ENCODE results near the gene SCARB1.

Gene SCARB1

GRCh38 chr12:124774054-124774461 lies 89.6 kb downstream of the SCARB1 start:
- peak overlapping the region; percentile 79 for H3K4me3 Mint-ChIP-seq
- ATAC-seq (no peak), DNase-seq (peak; percentile 42 to 57)
- peak overlapping the region; percentile 84 to 88 for H3K27ac Mint-ChIP-seq
- H3K4me1 Mint-ChIP-seq, result peaks cover 63% of the 10 kb centered on the region
- H3K9me3 Mint-ChIP-seq, result peaks cover 5 to 16% of the 10 kb centered on the region in 2 donors
- peaks cover 39% of the 10 kb centered on the region for H3K27me3 Mint-ChIP-seq

- ATAC-seq (no peak), DNase-seq (no peak)
- Mint-ChIP-seq H3K27ac (peak overlapping the region in 1 of 2 donors; percentile 89), H3K27me3 (peaks cover 39% of the 10 kb centered on the region), H3K9me3 (peaks cover 5 to 16% of the 10 kb centered on the region in 2 donors), H3K4me1 (peaks cover 58% of the 10 kb centered on the region), H3K4me3 (peak overlapping the region; percentile 9 to 27)
Measured at GRCh38 chr12:124772289-124773170, 91.1 kb downstream of the SCARB1 start.

GRCh38 chr12:124771462-124772288 lies 92.0 kb downstream of the SCARB1 start:
- peak; percentile 81 for DNase-seq
- Mint-ChIP-seq H3K27ac (no peak overlapping the region), H3K4me1 (peaks cover 67% of the 10 kb centered on the region), H3K27me3 (peaks cover 39% of the 10 kb centered on the region), H3K9me3 (peaks cover 5 to 16% of the 10 kb centered on the region in 2 donors), H3K4me3 (peak overlapping the region in 1 of 2 donors; percentile 3)
- ATAC-seq, result no peak

GRCh38 chr12:124770728-124771127 lies 92.9 kb downstream of the SCARB1 start:
- Mint-ChIP-seq H3K9me3 (peaks cover 6 to 12% of the 10 kb centered on the region in 2 donors), H3K27me3 (peaks cover 39% of the 10 kb centered on the region), H3K27ac (no peak overlapping the region), H3K4me1 (peaks cover 63% of the 10 kb centered on the region), H3K4me3 (no peak overlapping the region)
- no peak for ATAC-seq
- DNase-seq, result no peak

- no peak for ATAC-seq
- Mint-ChIP-seq H3K9me3 (peaks cover 10 to 11% of the 10 kb centered on the region in 2 donors), H3K27me3 (peaks cover 39% of the 10 kb centered on the region), H3K4me1 (peaks cover 55% of the 10 kb centered on the region), H3K27ac (no peak overlapping the region), H3K4me3 (no peak overlapping the region)
- no peak for DNase-seq
Measured at GRCh38 chr12:124769881-124770512, 93.7 kb downstream of the SCARB1 start.

- Mint-ChIP-seq H3K27ac (no peak overlapping the region), H3K9me3 (peaks cover 8 to 17% of the 10 kb centered on the region in 2 donors), H3K4me3 (no peak overlapping the region), H3K27me3 (peaks cover 39% of the 10 kb centered on the region), H3K4me1 (peaks cover 49% of the 10 kb centered on the region)
- no peak for DNase-seq
- no peak for ATAC-seq
Measured at GRCh38 chr12:124769163-124769530, 94.5 kb downstream of the SCARB1 start.

GRCh38 chr12:124768452-124769162 lies 95.1 kb downstream of the SCARB1 start:
- no peak overlapping the region for H3K27ac Mint-ChIP-seq
- peaks cover 8 to 21% of the 10 kb centered on the region in 2 donors for H3K9me3 Mint-ChIP-seq
- peaks cover 46% of the 10 kb centered on the region for H3K4me1 Mint-ChIP-seq
- ATAC-seq, result no peak
- peaks cover 39% of the 10 kb centered on the region for H3K27me3 Mint-ChIP-seq
- DNase-seq, result no peak
- no peak overlapping the region for H3K4me3 Mint-ChIP-seq

GRCh38 chr12:124767066-124767821 lies 96.4 kb downstream of the SCARB1 start:
- Mint-ChIP-seq H3K27ac (peak overlapping the region in 1 of 2 donors; percentile 15), H3K4me3 (no peak overlapping the region)

GRCh38 chr12:124766727-124767065 lies 97.0 kb downstream of the SCARB1 start:
- peaks cover 25% of the 10 kb centered on the region for H3K27me3 Mint-ChIP-seq
- H3K4me3 Mint-ChIP-seq, result no peak overlapping the region
- ATAC-seq (peak; percentile 3), DNase-seq (no peak)
- peaks cover 8 to 27% of the 10 kb centered on the region in 2 donors for H3K9me3 Mint-ChIP-seq
- H3K27ac Mint-ChIP-seq, result no peak overlapping the region
- H3K4me1 Mint-ChIP-seq, result peaks cover 48% of the 10 kb centered on the region

More at GRCh38 chr12:124767066-124767821, 96.4 kb downstream of the SCARB1 start:
- Mint-ChIP-seq H3K27me3 (peaks cover 30% of the 10 kb centered on the region), H3K9me3 (peaks cover 8 to 26% of the 10 kb centered on the region in 2 donors), H3K4me1 (peaks cover 48% of the 10 kb centered on the region)
- DNase-seq (peak; percentile 85 to 87), ATAC-seq (peak; percentile 89)

GRCh38 chr12:124765581-124766489 lies 97.8 kb downstream of the SCARB1 start:
- peaks cover 8 to 27% of the 10 kb centered on the region in 2 donors for H3K9me3 Mint-ChIP-seq
- peak overlapping the region in 1 of 2 donors; percentile 34 for H3K27ac Mint-ChIP-seq
- H3K4me3 Mint-ChIP-seq, result no peak overlapping the region
- DNase-seq (no peak), ATAC-seq (no peak)
- H3K27me3 Mint-ChIP-seq, result peaks cover 18% of the 10 kb centered on the region
- H3K4me1 Mint-ChIP-seq, result peaks cover 50% of the 10 kb centered on the region

GRCh38 chr12:124764870-124765580 lies 98.6 kb downstream of the SCARB1 start:
- peaks cover 18% of the 10 kb centered on the region for H3K27me3 Mint-ChIP-seq
- no peak overlapping the region for H3K4me3 Mint-ChIP-seq
- H3K27ac Mint-ChIP-seq, result no peak overlapping the region
- ATAC-seq, result no peak
- no peak for DNase-seq
- peaks cover 8 to 27% of the 10 kb centered on the region in 2 donors for H3K9me3 Mint-ChIP-seq
- peaks cover 56% of the 10 kb centered on the region for H3K4me1 Mint-ChIP-seq

- Mint-ChIP-seq H3K4me1 (peaks cover 56% of the 10 kb centered on the region), H3K27me3 (peaks cover 18% of the 10 kb centered on the region), H3K9me3 (peaks cover 8 to 27% of the 10 kb centered on the region in 2 donors), H3K27ac (no peak overlapping the region), H3K4me3 (no peak overlapping the region)
- ATAC-seq (no peak), DNase-seq (peak in 1 of 2 donors; percentile 43)
Measured at GRCh38 chr12:124764451-124764850, 99.2 kb downstream of the SCARB1 start.

- Mint-ChIP-seq H3K9me3 (peaks cover 8 to 27% of the 10 kb centered on the region in 2 donors), H3K4me3 (no peak overlapping the region), H3K27me3 (peaks cover 16% of the 10 kb centered on the region), H3K4me1 (peaks cover 59% of the 10 kb centered on the region), H3K27ac (no peak overlapping the region)
- DNase-seq, result no peak
- no peak for ATAC-seq
Measured at GRCh38 chr12:124763594-124763979, 100.1 kb downstream of the SCARB1 start.
